HEK293T (cell line): ENCODE data around the gene RBM17.

Source experiments
- BHLHE40 ChIP-seq: fragments of 450-650 bp; IDR thresholded peaks from 2 replicates; pipeline ENCODE4 v1.6.1; 2016; ENCODE audit warnings: mild to moderate bottlenecking, moderate library complexity, borderline replicate concordance
- FOXA1 ChIP-seq: fragments of 450-650 bp; IDR thresholded peaks from 2 replicates; pipeline ENCODE4 v1.6.1; 2016; ENCODE audit warnings: mild to moderate bottlenecking
- FOXK2 ChIP-seq: fragments of 450-650 bp; IDR thresholded peaks from 2 replicates; pipeline ENCODE4 v1.6.1; 2016; ENCODE audit warnings: mild to moderate bottlenecking
- FOXM1 ChIP-seq: fragments of 450-650 bp; IDR thresholded peaks from 2 replicates; pipeline ENCODE4 v1.6.1; 2017; ENCODE audit warnings: mild to moderate bottlenecking, borderline replicate concordance
- HDGF ChIP-seq: fragments of 450-650 bp; IDR thresholded peaks from 2 replicates; pipeline ENCODE4 v1.6.1; 2017; ENCODE audit warnings: antibody characterized with exemption, borderline replicate concordance
- LEF1 ChIP-seq: fragments of 450-650 bp; IDR thresholded peaks from 2 replicates; pipeline ENCODE4 v1.6.1; 2017; ENCODE audit warnings: mild to moderate bottlenecking, borderline replicate concordance
- SP1 ChIP-seq: fragments of 450-650 bp; IDR thresholded peaks from 2 replicates; pipeline ENCODE4 v1.6.1; 2017
- TARDBP ChIP-seq: fragments of 450-650 bp; IDR thresholded peaks from 2 replicates; pipeline ENCODE4 v1.6.1; 2016
- ZNF384 ChIP-seq: fragments of 450-650 bp; IDR thresholded peaks from 2 replicates; pipeline ENCODE4 v1.6.1; 2016
- TF ChIP-seq, protein P1 (sequence below): fragments of 450-650 bp; IDR thresholded peaks from 2 replicates; pipeline ENCODE4 v1.6.1; 2016

DNA sequence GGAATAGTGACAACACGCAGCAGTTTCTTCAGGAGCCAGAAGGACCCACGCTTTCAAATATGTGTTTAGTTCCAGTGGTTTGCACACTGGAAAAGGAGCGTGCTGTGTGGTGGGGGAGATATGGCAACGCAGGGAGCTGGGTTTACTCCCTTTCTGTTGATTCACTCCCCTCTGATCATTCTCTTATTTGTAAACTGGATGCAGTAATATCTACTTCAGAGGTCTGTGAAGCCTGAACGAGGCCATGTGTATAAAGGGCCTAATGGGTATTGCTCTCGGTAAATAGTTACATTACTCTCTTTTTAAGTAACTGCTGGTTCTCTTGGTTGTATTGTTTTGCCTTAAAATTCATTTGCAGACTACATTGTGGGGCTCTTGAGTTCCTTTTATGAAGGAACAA, 19.2 kb downstream of the RBM17 start:
- TF ChIP-seq SP1 (no peak), BHLHE40 (no peak), LEF1 (no peak), FOXA1 (no peak), HDGF (no peak), FOXM1 (no peak), TARDBP (no peak), ZNF384 (no peak), FOXK2 (no peak)
- TF ChIP-seq, protein P1, sequence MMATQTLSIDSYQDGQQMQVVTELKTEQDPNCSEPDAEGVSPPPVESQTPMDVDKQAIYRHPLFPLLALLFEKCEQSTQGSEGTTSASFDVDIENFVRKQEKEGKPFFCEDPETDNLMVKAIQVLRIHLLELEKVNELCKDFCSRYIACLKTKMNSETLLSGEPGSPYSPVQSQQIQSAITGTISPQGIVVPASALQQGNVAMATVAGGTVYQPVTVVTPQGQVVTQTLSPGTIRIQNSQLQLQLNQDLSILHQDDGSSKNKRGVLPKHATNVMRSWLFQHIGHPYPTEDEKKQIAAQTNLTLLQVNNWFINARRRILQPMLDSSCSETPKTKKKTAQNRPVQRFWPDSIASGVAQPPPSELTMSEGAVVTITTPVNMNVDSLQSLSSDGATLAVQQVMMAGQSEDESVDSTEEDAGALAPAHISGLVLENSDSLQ = no peak
